GM18861 (cell line): ENCODE data around the gene C19orf85.
"Not testable (repeated sequence)": the region's sequence is repeated elsewhere in the genome, so short reads cannot be mapped to it uniquely, and the experiment has no call there.

ENCODE experiments used
- ATAC-seq: cut with Tn5 transposase; IDR thresholded peaks from one replicate; pipeline ENCODE4 v1.9.1; 2021; ENCODE audit not compliant: unreplicated experiment

Gene C19orf85

GRCh38 chr19:55464662-55465054, at the start of gene C19orf85:
C19orf85 (minus strand) TSS chr19:55464751; CDS start chr19:55464554, 197 bp downstream.
- no peak for ATAC-seq

- no peak for ATAC-seq
Observed at GRCh38 chr19:55508120-55508519, 43.6 kb upstream of the C19orf85 start.

GRCh38 chr19:55504981-55505380, 40.4 kb upstream of the C19orf85 start:
- no peak for ATAC-seq

- ATAC-seq: no peak
Observed at GRCh38 chr19:55504252-55504603, 39.7 kb upstream of the C19orf85 start.

GRCh38 chr19:55503502-55504251, 39.1 kb upstream of the C19orf85 start:
- ATAC-seq: peak; percentile 86

GRCh38 chr19:55503157-55503501, 38.6 kb upstream of the C19orf85 start:
- no peak for ATAC-seq

- ATAC-seq: no peak
Observed at GRCh38 chr19:55502197-55502952, 37.8 kb upstream of the C19orf85 start.

- ATAC-seq: no peak
Observed at GRCh38 chr19:55500368-55500952, 35.9 kb upstream of the C19orf85 start.

- no peak for ATAC-seq
Observed at GRCh38 chr19:55498246-55498840, 33.8 kb upstream of the C19orf85 start.

- no peak for ATAC-seq
Observed at GRCh38 chr19:55497763-55498162, 33.2 kb upstream of the C19orf85 start.

GRCh38 chr19:55496820-55497219, 32.3 kb upstream of the C19orf85 start:
- ATAC-seq: not testable (repeated sequence)

- ATAC-seq: no peak
Observed at GRCh38 chr19:55495646-55496349, 31.2 kb upstream of the C19orf85 start.

GRCh38 chr19:55494172-55494761, 29.7 kb upstream of the C19orf85 start:
- ATAC-seq: no peak

- no peak for ATAC-seq
Observed at GRCh38 chr19:55493645-55494171, 29.2 kb upstream of the C19orf85 start.

GRCh38 chr19:55493052-55493644, 28.6 kb upstream of the C19orf85 start:
- ATAC-seq: no peak

- ATAC-seq: no peak
Observed at GRCh38 chr19:55492362-55492944, 27.9 kb upstream of the C19orf85 start.

- no peak for ATAC-seq
Observed at GRCh38 chr19:55491546-55492360, 27.2 kb upstream of the C19orf85 start.

GRCh38 chr19:55490478-55491432, 26.2 kb upstream of the C19orf85 start:
- no peak for ATAC-seq
